Suprapubic skin (tissue), 4 donors: Measurements from ENCODE around the gene CGB2. TPM values are rescaled to one million over a fixed set of nuclear protein-coding genes. Genes with fewer than 3 reads are reported as not detected.
"Not testable (repeated sequence)": the region's sequence is repeated elsewhere in the genome, so short reads cannot be mapped to it uniquely, and the experiment has no call there.

ENCODE experiments used
- DNase-seq, 2 donors: peaks; one replicate each; pipeline ENCODE4 v3.0.0-alpha.2; 2019; ENCODE audit warnings: low spot score in 2 of 2
- H3K27ac ChIP-seq: fragments of 200-600 bp; sonication (generic); one replicate; pipeline ENCODE4 v1.5.1; 2019
- H3K27me3 ChIP-seq: fragments of 200-600 bp; sonication (generic); one replicate; pipeline ENCODE4 v1.5.1; 2019
- H3K36me3 ChIP-seq: fragments of 200-600 bp; sonication (generic); one replicate; pipeline ENCODE4 v1.5.1; 2019
- H3K4me1 ChIP-seq: fragments of 200-600 bp; sonication (generic); one replicate; pipeline ENCODE4 v1.5.1; 2019
- H3K4me3 ChIP-seq: fragments of 200-600 bp; sonication (generic); one replicate; pipeline ENCODE4 v1.5.1; 2019; ENCODE audit warnings: mild to moderate bottlenecking
- H3K9me3 ChIP-seq: fragments of 200-600 bp; sonication (generic); one replicate; pipeline ENCODE4 v1.5.1; 2019
- CTCF ChIP-seq, 2 donors: fragments of 200-600 bp in 1 of 2; fragments of 450-650 bp in 1 of 2; sonication (generic) in 1 of 2; IDR thresholded peaks; one replicate each; pipeline ENCODE4 v1.5.1; 2016 to 2019; ENCODE audit warnings: antibody characterized with exemption in 2 of 2, mild to moderate bottlenecking in 1 of 2, moderate library complexity in 1 of 2
- EP300 ChIP-seq: sonication (generic); formaldehyde crosslinking; IDR thresholded peaks from one replicate; pipeline ENCODE4 v1.6.1; 2017; ENCODE audit warnings: antibody characterized with exemption
- POLR2A ChIP-seq, 2 donors: fragments of 450-650 bp; IDR thresholded peaks; one replicate each; pipeline ENCODE4 v1.6.1; 2017; ENCODE audit warnings: antibody characterized with exemption in 2 of 2, mild to moderate bottlenecking in 2 of 2, moderate library complexity in 2 of 2
- POLR2AphosphoS5 ChIP-seq, 3 donors: sonication (generic); formaldehyde crosslinking; IDR thresholded peaks; one replicate each; pipeline ENCODE4 v1.6.1; 2017; ENCODE audit warnings: antibody characterized with exemption in 3 of 3
- WGBS: methylation state at CpG from one replicate; pipeline ENCODE4 v1.1.5; 2018; 5-methylcytosine and 5-hydroxymethylcytosine counted together
- total RNA-seq, 4 donors: library from RNA; depleted of rRNA; stranded (reverse); fragments of >200 nt; gene quantifications; one replicate each; pipeline ENCODE4 v1.1.0, GENCODE V29; 2016

The CGB2 gene
- total RNA-seq, 4 donors from 2014 or later, result not detected

GRCh38 chr19:49016067-49016839 is 15.4 kb upstream of the CGB2 start:
- TF ChIP-seq EP300, result no peak
- TF ChIP-seq POLR2AphosphoS5 (IDR thresholded peaks at IDR 0.05), result no peak
- TF ChIP-seq POLR2A (IDR thresholded peaks at IDR 0.05), result no peak
- no peak for TF ChIP-seq CTCF (IDR thresholded peaks at IDR 0.05)
- Histone ChIP-seq H3K4me1 (peaks cover 27% of the 10 kb centered on the region), H3K4me3 (no peak overlapping the region), H3K27me3 (peaks cover 6% of the 10 kb centered on the region), H3K36me3 (peaks cover 36% of the 10 kb centered on the region), H3K27ac (no peak overlapping the region), H3K9me3 (no peaks in the 10 kb centered on the region)
- 95% methylated on average over 4 of the region's 29 CpGs for WGBS
- no peak for DNase-seq

GRCh38 chr19:49017041-49017665 is 14.5 kb upstream of the CGB2 start, which contains the start of gene LHB:
Gene LHB (minus strand): TSS chr19:49017091. CDS start chr19:49017081, 10 bp downstream.
- peak within 1 kb of the TSS; percentile 54 for H3K4me3 ChIP-seq
- 88% methylated on average over 5 of the region's 17 CpGs for WGBS
- H3K27ac ChIP-seq, result no peak within 1 kb of the TSS
- no peaks in the 10 kb centered on the region for H3K9me3 ChIP-seq
- peaks cover 27% of the 10 kb centered on the region for H3K36me3 ChIP-seq
- no peak for TF ChIP-seq CTCF (IDR thresholded peaks at IDR 0.05)
- no peak for TF ChIP-seq EP300
- no peak for TF ChIP-seq POLR2A (IDR thresholded peaks at IDR 0.05)
- TF ChIP-seq POLR2AphosphoS5 (IDR thresholded peaks at IDR 0.05), result no peak
- H3K4me1 ChIP-seq, result peaks cover 27% of the 10 kb centered on the region
- H3K27me3 ChIP-seq, result peaks cover 6% of the 10 kb centered on the region
- no peak for DNase-seq

- H3K27me3 ChIP-seq, result peaks cover 6% of the 10 kb centered on the region
- peaks cover 24% of the 10 kb centered on the region for H3K36me3 ChIP-seq
- H3K9me3 ChIP-seq, result no peaks in the 10 kb centered on the region
- peak in 1 of 2 donors; percentile 46 for TF ChIP-seq CTCF (IDR thresholded peaks at IDR 0.05)
- TF ChIP-seq EP300, result no peak
- 0% methylated on average over 22 of the region's 62 CpGs for WGBS
- peaks cover 27% of the 10 kb centered on the region for H3K4me1 ChIP-seq
- peak overlapping the region; percentile 54 for H3K4me3 ChIP-seq
- DNase-seq, result peak in 1 of 2 donors; percentile 75
- no peak overlapping the region for H3K27ac ChIP-seq
These were observed 13.9 kb upstream of the CGB2 start for GRCh38 chr19:49017666-49018351.

- WGBS, result 3% methylated on average over 24 of the region's 50 CpGs
- not testable (repeated sequence) for DNase-seq, H3K27me3 ChIP-seq, H3K27ac ChIP-seq, H3K9me3 ChIP-seq
- peak overlapping the region; percentile 54 for H3K4me3 ChIP-seq
- H3K36me3 ChIP-seq, result peaks cover 24% of the 10 kb centered on the region
- peaks cover 27% of the 10 kb centered on the region for H3K4me1 ChIP-seq
These were observed 13.1 kb upstream of the CGB2 start for GRCh38 chr19:49018388-49019241.

- DNase-seq, result peak; percentile 75 to 86
- peaks cover 27% of the 10 kb centered on the region for H3K4me1 ChIP-seq
- H3K27me3 ChIP-seq, result peaks cover 6% of the 10 kb centered on the region
- 7% methylated on average over 28 of the region's 41 CpGs for WGBS
- peak overlapping the region; percentile 54 for H3K4me3 ChIP-seq
- H3K36me3 ChIP-seq, result peaks cover 21% of the 10 kb centered on the region
- TF ChIP-seq POLR2AphosphoS5 (IDR thresholded peaks at IDR 0.05), result no peak
- no peak for TF ChIP-seq EP300
- TF ChIP-seq CTCF (IDR thresholded peaks at IDR 0.05), result no peak
- no peak for TF ChIP-seq POLR2A (IDR thresholded peaks at IDR 0.05)
- no peaks in the 10 kb centered on the region for H3K9me3 ChIP-seq
- H3K27ac ChIP-seq, result no peak overlapping the region
These were observed 12.3 kb upstream of the CGB2 start for GRCh38 chr19:49019242-49019932.
